ENCODE data around the gene CNOT3.

CNOT3 gene

GRCh38 chr19:54196536-54196935 is 59.0 kb downstream of the CNOT3 start:
- no peak for DNase-seq

DNA sequence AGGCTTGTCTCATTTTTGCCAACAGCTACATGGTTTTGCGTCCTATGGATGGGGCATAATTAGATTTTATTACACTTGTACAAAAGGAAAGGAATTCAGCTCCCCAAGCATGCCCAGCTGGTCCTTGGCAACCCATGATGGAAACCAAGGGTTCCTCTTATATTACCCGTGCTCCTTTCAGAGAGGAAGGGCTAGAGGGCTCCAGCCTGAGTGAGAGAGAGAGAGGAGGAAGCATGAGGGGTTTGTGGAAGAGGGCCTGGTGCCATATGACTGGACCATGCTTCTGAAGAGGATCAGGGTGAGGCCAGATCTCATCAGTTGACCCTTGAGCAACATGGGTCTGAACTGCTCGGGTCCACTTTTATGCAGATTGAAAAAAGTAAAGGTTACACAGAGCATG is 59.6 kb downstream of the CNOT3 start:
- DNase-seq = no peak

GRCh38 chr19:54199401-54199800 is 61.8 kb downstream of the CNOT3 start:
- no peak for DNase-seq

- no peak for DNase-seq
Observed at GRCh38 chr19:54201172-54201701, 63.7 kb downstream of the CNOT3 start.

GRCh38 chr19:54201980-54202379 is 64.4 kb downstream of the CNOT3 start:
- DNase-seq = no peak

- no peak for DNase-seq
Observed at GRCh38 chr19:54203151-54203611, 65.6 kb downstream of the CNOT3 start.

- DNase-seq = no peak
Observed at GRCh38 chr19:54204767-54205468, 67.4 kb downstream of the CNOT3 start.

Measured in hematopoietic multipotent progenitor cell treated with erythropoietin and hydrocortisone succinate and interleukin-3 and kit ligand, for 6 days (in vitro differentiated cells).